Pancreas (tissue), 10 donors: ENCODE measurements around the gene LRRC8B. TPM values are rescaled to one million over a fixed set of nuclear protein-coding genes. Genes with fewer than 3 reads are reported as not detected.

Source experiments
- ATAC-seq, 4 donors: fragments of 200-7000 bp; cut with Tn5 transposase; one replicate each; pipeline versions ENCODE4 v1.8.0 to v1.9.1; 2020; ENCODE audit warnings: mild to moderate bottlenecking in 4 of 4, moderate library complexity in 4 of 4
- DNase-seq, 6 donors: peaks; one replicate each; pipeline ENCODE4 v3.0.0-alpha.2; 2020
- FAIRE-seq: peaks from 2 replicates; lab custom pipeline; 2012; peaks lifted over from hg19 to GRCh38; lab: Jason Lieb, UNC
- H3K27ac ChIP-seq, 4 donors: fragments of 200-600 bp; sonication (generic); 1 replicate in 3 of 4; 2 replicates in 1 of 4; pipeline versions ENCODE4 v1.5.0 to v1.8.0; 2020
- H3K27me3 ChIP-seq, 4 donors: fragments of 200-600 bp; one replicate each; pipeline ENCODE4 v1.8.0; 2021
- H3K36me3 ChIP-seq, 3 donors: fragments of 200-600 bp; sonication (generic) in 1 of 3; one replicate each; pipeline versions ENCODE4 v1.5.0 to v1.8.0; 2020 to 2021
- H3K4me1 ChIP-seq, 3 donors: fragments of 200-600 bp; one replicate each; pipeline ENCODE4 v1.8.0; 2021
- H3K4me3 ChIP-seq, 4 donors: fragments of 200-600 bp; sonication (generic) in 2 of 4; one replicate each; pipeline versions ENCODE4 v1.5.0 to v1.8.0; 2020 to 2021
- H3K9me3 ChIP-seq, 4 donors: fragments of 200-600 bp; one replicate each; pipeline ENCODE4 v1.8.0; 2021
- WGBS, 2 donors: extraction: QIAGEN DNeasy Blood & Tissue Kit; methylation state at CpG; one replicate each; pipeline ENCODE4 v1.1.7; 2013; 5-methylcytosine and 5-hydroxymethylcytosine counted together
- intact Hi-C, 3 donors: fragments of 100-400 bp; cut with DNase I; formaldehyde crosslinking; loops; one replicate each; pipeline versions ENCODE4 v1.11.1 to v1.14.2; 2022
- polyA plus RNA-seq, 2 donors: library from polyadenylated mRNA; stranded (reverse); fragments of 200-250 nt; gene quantifications; one replicate each; pipeline ENCODE4 v1.2.3, GENCODE V29; 2013
- total RNA-seq, 6 donors: library from RNA; stranded (reverse); fragmentation: NEBNext Ultra II Directional in 4 of 6; extraction: Animal tissue kit (Norgen Biotek cat#: 25700) in 4 of 6; gene quantifications; one replicate each; pipeline versions ENCODE4 v1.2.1 to v1.2.4, GENCODE V29; 2021 to 2023
- TF ChIP-seq, protein P1 (sequence below), 4 donors: fragments of 200-600 bp; sonication (generic) in 3 of 4; IDR thresholded peaks; one replicate each; pipeline versions ENCODE4 v1.5.0 to v1.8.0; 2021; ENCODE audit warnings: antibody characterized with exemption in 4 of 4
- donor health status: healthy with polysubstance abuse.
- donor health status: DM: no; HTN: no; CAD: no; lungs with moderate emphysema.
- donor health status: DM: no; HTN: no; CAD: no.
- donor health status: control.
- donor health status: control.
- donor health status: Bipolar disorder and iron deficiency.
- donor health status: DM: yes; HTN: yes; CAD: no.
- donor health status: DM: no; HTN: no; CAD: no.
- donor health status: DM: no; HTN: no; CAD: no.
- donor health status: DM: yes; HTN: yes; CAD: no.

Gene LRRC8B
- total and polyA plus RNA-seq, 8 donors = 1.7 to 14.2 (median 7.3) TPM

DNA sequence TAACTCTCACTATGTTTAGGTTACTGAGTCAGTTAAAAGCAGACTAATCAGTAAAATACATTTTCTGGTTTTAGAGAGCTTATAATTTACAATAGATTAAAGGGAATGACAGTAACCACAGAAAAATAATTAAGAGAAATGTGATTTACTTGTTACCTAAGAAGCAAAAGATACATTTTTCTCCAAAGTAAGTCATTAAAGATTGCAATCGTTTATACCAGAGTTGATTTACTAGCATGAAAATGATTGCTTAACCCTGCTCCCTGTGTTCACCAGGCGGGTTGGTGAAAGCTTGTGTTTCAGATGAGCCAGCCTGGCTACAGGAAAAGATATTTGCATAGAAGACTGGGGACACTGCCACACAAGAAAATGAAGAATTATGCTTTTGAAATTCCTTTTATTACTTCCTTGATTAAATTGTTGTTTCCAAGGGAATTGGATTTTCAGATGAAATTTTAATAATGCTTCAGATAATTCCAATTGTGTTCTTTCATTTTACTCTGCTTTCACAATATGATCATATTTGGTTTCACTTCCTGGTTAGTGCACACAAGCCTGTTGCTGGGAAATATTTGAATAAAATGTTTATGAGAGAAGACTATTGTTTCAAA is 27.9 kb downstream of the LRRC8B start:
- H3K27me3 ChIP-seq = no peaks in the 10 kb centered on the region
- no peak overlapping the region for H3K4me3 ChIP-seq
- FAIRE-seq (peak; percentile 63), DNase-seq (no peak), ATAC-seq (peak; percentile 59 to 84 (median 77))
- peak overlapping the region; percentile 2 to 89 (median 54) for H3K27ac ChIP-seq
- no peaks in the 10 kb centered on the region for H3K36me3 ChIP-seq
- H3K9me3 ChIP-seq = no peaks in the 10 kb centered on the region
- intact Hi-C loops = no loop called here
- peaks cover 5 to 42% (median 29%) of the 10 kb centered on the region in 3 donors for H3K4me1 ChIP-seq
- WGBS, 2 donors = 5 to 8% methylated on average over 2 of the region's 2 CpGs
- TF ChIP-seq, protein P1, sequence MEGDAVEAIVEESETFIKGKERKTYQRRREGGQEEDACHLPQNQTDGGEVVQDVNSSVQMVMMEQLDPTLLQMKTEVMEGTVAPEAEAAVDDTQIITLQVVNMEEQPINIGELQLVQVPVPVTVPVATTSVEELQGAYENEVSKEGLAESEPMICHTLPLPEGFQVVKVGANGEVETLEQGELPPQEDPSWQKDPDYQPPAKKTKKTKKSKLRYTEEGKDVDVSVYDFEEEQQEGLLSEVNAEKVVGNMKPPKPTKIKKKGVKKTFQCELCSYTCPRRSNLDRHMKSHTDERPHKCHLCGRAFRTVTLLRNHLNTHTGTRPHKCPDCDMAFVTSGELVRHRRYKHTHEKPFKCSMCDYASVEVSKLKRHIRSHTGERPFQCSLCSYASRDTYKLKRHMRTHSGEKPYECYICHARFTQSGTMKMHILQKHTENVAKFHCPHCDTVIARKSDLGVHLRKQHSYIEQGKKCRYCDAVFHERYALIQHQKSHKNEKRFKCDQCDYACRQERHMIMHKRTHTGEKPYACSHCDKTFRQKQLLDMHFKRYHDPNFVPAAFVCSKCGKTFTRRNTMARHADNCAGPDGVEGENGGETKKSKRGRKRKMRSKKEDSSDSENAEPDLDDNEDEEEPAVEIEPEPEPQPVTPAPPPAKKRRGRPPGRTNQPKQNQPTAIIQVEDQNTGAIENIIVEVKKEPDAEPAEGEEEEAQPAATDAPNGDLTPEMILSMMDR (IDR thresholded peaks at IDR 0.05) = no peak

GRCh38 chr1:89553157-89553556 is 28.5 kb downstream of the LRRC8B start:
- peak; percentile 74 to 89 (median 82) for ATAC-seq
- no peak for DNase-seq
- Histone ChIP-seq H3K27ac (peak overlapping the region in 3 of 4 donors; percentile 24 to 89 (median 84)), H3K27me3 (no peaks in the 10 kb centered on the region), H3K9me3 (no peaks in the 10 kb centered on the region), H3K4me3 (no peak overlapping the region), H3K4me1 (peaks cover 4 to 38% (median 23%) of the 10 kb centered on the region in 3 donors), H3K36me3 (no peaks in the 10 kb centered on the region)
- WGBS, 2 donors = 39 to 47% methylated on average over 1 of the region's 1 CpG
- no peak for FAIRE-seq
- intact Hi-C loops = no loop called here
- TF ChIP-seq, protein P1 (IDR thresholded peaks at IDR 0.05) = no peak

DNA sequence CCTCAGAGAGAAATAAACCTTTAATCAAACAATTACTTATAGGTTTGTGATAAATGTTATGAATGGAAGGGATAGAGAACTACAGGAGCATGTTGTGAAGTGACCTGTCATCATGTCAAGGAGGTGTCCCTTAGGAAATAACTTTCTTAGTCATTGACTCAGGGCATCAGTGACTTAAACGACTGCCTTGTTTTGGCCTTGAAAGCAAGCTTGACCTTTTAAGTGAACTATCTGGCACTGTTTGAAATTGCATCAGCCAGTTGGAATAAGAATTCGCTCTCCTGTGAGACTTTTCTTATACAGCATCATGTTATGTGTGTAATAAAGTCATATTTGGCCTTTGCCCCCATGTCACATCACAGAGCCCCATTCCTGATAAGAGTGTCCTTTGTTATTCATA is 30.9 kb downstream of the LRRC8B start:
- intact Hi-C loops = no loop called here
- whole genome bisulfite sequencing, 2 donors = 25 to 30% methylated on average over 2 of the region's 2 CpGs
- DNase-seq (no peak), FAIRE-seq (no peak), ATAC-seq (peak in 2 of 4 donors; percentile 4 to 11)
- no peak overlapping the region for H3K4me3 ChIP-seq
- H3K27ac ChIP-seq = no peak overlapping the region
- TF ChIP-seq, protein P1 (IDR thresholded peaks at IDR 0.05) = no peak
- H3K27me3 ChIP-seq = no peaks in the 10 kb centered on the region
- no peaks in the 10 kb centered on the region for H3K36me3 ChIP-seq
- peaks cover 0 to 25% (median 21%) of the 10 kb centered on the region in 3 donors for H3K4me1 ChIP-seq
- H3K9me3 ChIP-seq = no peaks in the 10 kb centered on the region

DNA sequence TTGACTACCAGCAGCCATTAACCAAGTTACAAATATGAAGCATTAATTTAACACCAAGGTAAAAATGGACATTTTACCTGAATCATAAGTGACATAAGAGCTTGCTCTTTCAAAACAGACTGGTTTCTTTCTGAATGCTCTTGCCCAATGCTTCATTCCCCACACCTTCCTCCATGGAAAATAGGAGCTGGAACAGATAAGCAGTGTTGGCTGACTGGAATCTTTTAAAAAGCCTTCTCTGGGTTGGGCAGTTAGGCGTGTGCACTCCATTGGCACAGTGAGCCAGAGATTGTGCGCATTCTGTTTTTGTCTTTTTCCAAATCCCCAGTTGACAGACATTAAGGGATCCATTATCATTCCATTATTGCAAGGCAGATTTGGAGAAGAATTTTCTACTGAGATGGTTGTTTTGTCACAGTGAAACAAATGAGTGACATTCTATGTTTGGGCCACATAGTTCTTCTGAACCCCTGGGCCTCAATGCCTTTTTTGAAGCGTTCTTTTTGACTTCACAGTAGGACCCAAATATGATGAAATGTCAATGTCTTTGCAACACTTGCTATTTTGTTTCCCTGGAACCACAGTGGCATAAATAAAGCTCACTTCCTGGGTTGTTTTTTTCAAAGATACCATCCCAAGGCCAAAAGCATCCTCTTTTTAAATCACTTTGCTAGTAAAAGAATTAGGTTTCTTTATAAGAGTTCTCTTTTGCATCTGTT is 32.3 kb downstream of the LRRC8B start:
- 83 to 84% methylated on average over 3 of the region's 3 CpGs for WGBS, 2 donors
- intact Hi-C loops = no loop called here
- Histone ChIP-seq H3K4me1 (peaks cover 0 to 22% (median 21%) of the 10 kb centered on the region in 3 donors), H3K9me3 (no peaks in the 10 kb centered on the region), H3K36me3 (no peaks in the 10 kb centered on the region), H3K27me3 (no peaks in the 10 kb centered on the region), H3K4me3 (no peak overlapping the region), H3K27ac (no peak overlapping the region)
- FAIRE-seq = no peak
- TF ChIP-seq, protein P1 (IDR thresholded peaks at IDR 0.05) = no peak
- DNase-seq = no peak
- no peak for ATAC-seq

DNA sequence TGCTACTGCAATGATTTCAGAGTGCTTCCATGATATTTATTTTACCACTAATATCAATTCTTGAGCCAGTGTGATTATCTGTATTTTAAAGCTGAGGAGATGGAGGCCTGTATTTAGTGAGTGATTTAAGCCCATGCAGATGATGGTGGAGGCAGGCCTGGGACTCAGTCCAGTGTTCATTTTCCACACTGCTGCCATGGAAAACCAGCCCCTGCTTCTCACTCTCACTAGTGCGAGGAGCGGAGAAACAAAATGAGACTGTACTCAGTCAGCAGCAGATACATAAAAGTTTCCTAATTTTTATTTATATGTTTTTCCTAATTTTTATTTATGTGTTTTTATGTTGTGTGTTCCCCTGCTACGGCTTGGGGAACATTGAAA is 32.8 kb downstream of the LRRC8B start:
- no peak overlapping the region for H3K27ac ChIP-seq
- no peak for FAIRE-seq
- TF ChIP-seq, protein P1 (IDR thresholded peaks at IDR 0.05) = no peak
- H3K36me3 ChIP-seq = no peaks in the 10 kb centered on the region
- ATAC-seq = no peak
- no peaks in the 10 kb centered on the region for H3K9me3 ChIP-seq
- peaks cover 0 to 16% (median 16%) of the 10 kb centered on the region in 3 donors for H3K4me1 ChIP-seq
- DNase-seq = no peak
- H3K27me3 ChIP-seq = no peaks in the 10 kb centered on the region
- intact Hi-C loops = no loop called here
- 95 to 98% methylated on average over 3 of the region's 3 CpGs for WGBS, 2 donors
- no peak overlapping the region for H3K4me3 ChIP-seq
